ENCODE data around the gene KLF2. TPM values are rescaled to one million over a fixed set of nuclear protein-coding genes. Genes with fewer than 3 reads are reported as not detected.

KLF2 gene
- total and polyA plus RNA-seq, 10 of the 15 experiments (the other 5 are each of a cell fraction or from before 2014, with no cell fraction given): 0.16 to 13.7 (median 1.0) TPM

DNA sequence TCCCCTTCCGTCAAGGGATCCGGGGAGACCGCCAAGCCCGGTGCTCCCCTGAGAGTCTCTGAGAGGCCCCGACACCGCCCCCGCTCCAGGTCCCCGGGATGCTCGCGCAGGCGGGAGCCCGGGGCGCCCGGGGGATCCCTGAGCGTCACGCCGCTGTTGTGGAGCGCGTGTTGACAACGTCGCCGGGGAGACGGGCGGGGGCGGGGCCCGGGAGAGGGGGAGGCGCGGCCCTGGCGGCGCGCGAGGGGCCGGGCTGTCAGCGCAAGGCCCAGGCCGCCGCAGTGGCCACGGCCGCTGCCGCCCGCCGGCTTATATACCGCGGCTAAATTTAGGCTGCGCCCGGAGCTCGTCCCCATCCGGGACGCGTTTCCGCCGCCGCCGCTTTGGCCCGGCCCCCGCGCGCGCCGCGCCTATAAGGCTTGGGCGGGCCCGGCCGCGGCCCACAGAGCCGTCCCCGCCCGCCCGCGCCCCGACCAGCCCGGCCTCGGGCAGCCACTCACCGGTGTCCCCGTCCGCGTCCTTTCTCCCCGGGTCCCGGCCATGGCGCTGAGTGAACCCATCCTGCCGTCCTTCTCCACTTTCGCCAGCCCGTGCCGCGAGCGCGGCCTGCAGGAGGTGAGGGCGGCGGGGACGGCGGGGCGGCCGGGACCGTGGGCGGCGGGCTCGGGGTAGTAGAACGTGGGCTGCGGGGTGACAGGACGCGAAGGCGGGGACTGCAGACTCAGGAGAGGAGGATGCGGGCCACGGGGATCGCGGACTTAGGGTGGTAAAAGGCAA lies at the start of gene KLF2 (continued):
- no peak for TF ChIP-seq SIX5 (IDR thresholded peaks at IDR 0.05; ENCODE audit: low read depth, low read length, severe bottlenecking)
- no peak for TF ChIP-seq NR2C2 (IDR thresholded peaks at IDR 0.05; ENCODE audit: borderline replicate concordance, control insufficient read depth, insufficient read length, low read depth)
- no peak for TF ChIP-seq CHD1 (IDR thresholded peaks at IDR 0.05; ENCODE audit: low read depth, low read length)
- no peak for TF ChIP-seq LARP7 (IDR thresholded peaks at IDR 0.05)
- TF ChIP-seq, protein P1, sequence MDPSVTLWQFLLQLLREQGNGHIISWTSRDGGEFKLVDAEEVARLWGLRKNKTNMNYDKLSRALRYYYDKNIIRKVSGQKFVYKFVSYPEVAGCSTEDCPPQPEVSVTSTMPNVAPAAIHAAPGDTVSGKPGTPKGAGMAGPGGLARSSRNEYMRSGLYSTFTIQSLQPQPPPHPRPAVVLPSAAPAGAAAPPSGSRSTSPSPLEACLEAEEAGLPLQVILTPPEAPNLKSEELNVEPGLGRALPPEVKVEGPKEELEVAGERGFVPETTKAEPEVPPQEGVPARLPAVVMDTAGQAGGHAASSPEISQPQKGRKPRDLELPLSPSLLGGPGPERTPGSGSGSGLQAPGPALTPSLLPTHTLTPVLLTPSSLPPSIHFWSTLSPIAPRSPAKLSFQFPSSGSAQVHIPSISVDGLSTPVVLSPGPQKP (IDR thresholded peaks at IDR 0.05; ENCODE audit: low read depth, low read length): no peak
- no peak for TF ChIP-seq ZNF274 (IDR thresholded peaks at IDR 0.05; ENCODE audit: insufficient read depth, insufficient read length)
- TF ChIP-seq ZBED1 (IDR thresholded peaks at IDR 0.05; ENCODE audit: borderline replicate concordance): no peak
- TF ChIP-seq GABPA (IDR thresholded peaks at IDR 0.05; ENCODE audit: low read depth): no peak
- TF ChIP-seq SREBF1 (IDR thresholded peaks at IDR 0.05; ENCODE audit: low read length): no peak
- TF ChIP-seq, protein P2, sequence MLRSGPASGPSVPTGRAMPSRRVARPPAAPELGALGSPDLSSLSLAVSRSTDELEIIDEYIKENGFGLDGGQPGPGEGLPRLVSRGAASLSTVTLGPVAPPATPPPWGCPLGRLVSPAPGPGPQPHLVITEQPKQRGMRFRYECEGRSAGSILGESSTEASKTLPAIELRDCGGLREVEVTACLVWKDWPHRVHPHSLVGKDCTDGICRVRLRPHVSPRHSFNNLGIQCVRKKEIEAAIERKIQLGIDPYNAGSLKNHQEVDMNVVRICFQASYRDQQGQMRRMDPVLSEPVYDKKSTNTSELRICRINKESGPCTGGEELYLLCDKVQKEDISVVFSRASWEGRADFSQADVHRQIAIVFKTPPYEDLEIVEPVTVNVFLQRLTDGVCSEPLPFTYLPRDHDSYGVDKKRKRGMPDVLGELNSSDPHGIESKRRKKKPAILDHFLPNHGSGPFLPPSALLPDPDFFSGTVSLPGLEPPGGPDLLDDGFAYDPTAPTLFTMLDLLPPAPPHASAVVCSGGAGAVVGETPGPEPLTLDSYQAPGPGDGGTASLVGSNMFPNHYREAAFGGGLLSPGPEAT (IDR thresholded peaks at IDR 0.05; ENCODE audit: low read depth): peak; percentile 46; the same call in 1 of the 2 replicates
- TF ChIP-seq POLR2AphosphoS5 (IDR thresholded peaks at IDR 0.05; ENCODE audit: low read length): peak; percentile 74; the same call in 1 of the 2 replicates
- TF ChIP-seq SREBF2 (IDR thresholded peaks at IDR 0.05; ENCODE audit: low read length): no peak
- no peak for TF ChIP-seq SMARCA5 (IDR thresholded peaks at IDR 0.05)
- TF ChIP-seq MTA2 (IDR thresholded peaks at IDR 0.05; ENCODE audit: low read depth): no peak
- TF ChIP-seq EGR1 (IDR thresholded peaks at IDR 0.05; ENCODE audit: borderline replicate concordance in 1 of 2, low read depth in 2 of 2, low read length in 2 of 2): peak in 1 of 2 experiments; percentile 95; a peak in 2 of 3 replicates
- TF ChIP-seq, protein P3, sequence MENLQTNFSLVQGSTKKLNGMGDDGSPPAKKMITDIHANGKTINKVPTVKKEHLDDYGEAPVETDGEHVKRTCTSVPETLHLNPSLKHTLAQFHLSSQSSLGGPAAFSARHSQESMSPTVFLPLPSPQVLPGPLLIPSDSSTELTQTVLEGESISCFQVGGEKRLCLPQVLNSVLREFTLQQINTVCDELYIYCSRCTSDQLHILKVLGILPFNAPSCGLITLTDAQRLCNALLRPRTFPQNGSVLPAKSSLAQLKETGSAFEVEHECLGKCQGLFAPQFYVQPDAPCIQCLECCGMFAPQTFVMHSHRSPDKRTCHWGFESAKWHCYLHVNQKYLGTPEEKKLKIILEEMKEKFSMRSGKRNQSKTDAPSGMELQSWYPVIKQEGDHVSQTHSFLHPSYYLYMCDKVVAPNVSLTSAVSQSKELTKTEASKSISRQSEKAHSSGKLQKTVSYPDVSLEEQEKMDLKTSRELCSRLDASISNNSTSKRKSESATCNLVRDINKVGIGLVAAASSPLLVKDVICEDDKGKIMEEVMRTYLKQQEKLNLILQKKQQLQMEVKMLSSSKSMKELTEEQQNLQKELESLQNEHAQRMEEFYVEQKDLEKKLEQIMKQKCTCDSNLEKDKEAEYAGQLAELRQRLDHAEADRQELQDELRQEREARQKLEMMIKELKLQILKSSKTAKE (IDR thresholded peaks at IDR 0.05; ENCODE audit: low read depth, poor library complexity, severe bottlenecking): no peak
- TF ChIP-seq CBFB (IDR thresholded peaks at IDR 0.05; ENCODE audit: low read depth): no peak
- 0 out of 2 replicates have a peak, but pooled peaks have one; percentile 11 for TF ChIP-seq CREM (IDR thresholded peaks at IDR 0.05; ENCODE audit: low read depth)
- no peak for TF ChIP-seq KLF5 (IDR thresholded peaks at IDR 0.05; ENCODE audit: partially characterized antibody)
- TF ChIP-seq HDAC2 (IDR thresholded peaks at IDR 0.05): no peak
- peak; percentile 59; the same call in 1 of the 2 replicates for TF ChIP-seq BMI1 (IDR thresholded peaks at IDR 0.05; ENCODE audit: borderline replicate concordance)
- no peak for TF ChIP-seq ZNF384 (IDR thresholded peaks at IDR 0.05; ENCODE audit: borderline replicate concordance, low read depth, low read length)
- TF ChIP-seq, protein P4, sequence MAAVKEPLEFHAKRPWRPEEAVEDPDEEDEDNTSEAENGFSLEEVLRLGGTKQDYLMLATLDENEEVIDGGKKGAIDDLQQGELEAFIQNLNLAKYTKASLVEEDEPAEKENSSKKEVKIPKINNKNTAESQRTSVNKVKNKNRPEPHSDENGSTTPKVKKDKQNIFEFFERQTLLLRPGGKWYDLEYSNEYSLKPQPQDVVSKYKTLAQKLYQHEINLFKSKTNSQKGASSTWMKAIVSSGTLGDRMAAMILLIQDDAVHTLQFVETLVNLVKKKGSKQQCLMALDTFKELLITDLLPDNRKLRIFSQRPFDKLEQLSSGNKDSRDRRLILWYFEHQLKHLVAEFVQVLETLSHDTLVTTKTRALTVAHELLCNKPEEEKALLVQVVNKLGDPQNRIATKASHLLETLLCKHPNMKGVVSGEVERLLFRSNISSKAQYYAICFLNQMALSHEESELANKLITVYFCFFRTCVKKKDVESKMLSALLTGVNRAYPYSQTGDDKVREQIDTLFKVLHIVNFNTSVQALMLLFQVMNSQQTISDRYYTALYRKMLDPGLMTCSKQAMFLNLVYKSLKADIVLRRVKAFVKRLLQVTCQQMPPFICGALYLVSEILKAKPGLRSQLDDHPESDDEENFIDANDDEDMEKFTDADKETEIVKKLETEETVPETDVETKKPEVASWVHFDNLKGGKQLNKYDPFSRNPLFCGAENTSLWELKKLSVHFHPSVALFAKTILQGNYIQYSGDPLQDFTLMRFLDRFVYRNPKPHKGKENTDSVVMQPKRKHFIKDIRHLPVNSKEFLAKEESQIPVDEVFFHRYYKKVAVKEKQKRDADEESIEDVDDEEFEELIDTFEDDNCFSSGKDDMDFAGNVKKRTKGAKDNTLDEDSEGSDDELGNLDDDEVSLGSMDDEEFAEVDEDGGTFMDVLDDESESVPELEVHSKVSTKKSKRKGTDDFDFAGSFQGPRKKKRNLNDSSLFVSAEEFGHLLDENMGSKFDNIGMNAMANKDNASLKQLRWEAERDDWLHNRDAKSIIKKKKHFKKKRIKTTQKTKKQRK (IDR thresholded peaks at IDR 0.05; ENCODE audit: low read depth, low read length): no peak
- no peak for TF ChIP-seq RAD21 (IDR thresholded peaks at IDR 0.05; ENCODE audit: insufficient read depth, low read depth, low read length)
